Loucy (cell line): ENCODE measurements around the gene SCFD1.

Experiments
- CTCF ChIP-seq: fragments of 200-600 bp; sonication (generic); conservative IDR thresholded peaks from 2 replicates; pipeline ENCODE4 v1.5.1; 2014; ENCODE audit warnings: mild to moderate bottlenecking, antibody characterized with exemption, low read length
- EZH2phosphoT487 ChIP-seq: fragments of 200-600 bp; IDR thresholded peaks from 2 replicates; pipeline ENCODE4 v1.6.1; 2018; ENCODE audit warnings: antibody characterized with exemption, mild to moderate bottlenecking, moderate library complexity, borderline replicate concordance

- no peak for TF ChIP-seq CTCF
- no peak for TF ChIP-seq EZH2phosphoT487
These were observed 16.8 kb downstream of the SCFD1 start for GRCh38 chr14:30638926-30639325.
